DOHH2 (cell line): ENCODE results near the gene SYN1.

ENCODE experiments used
- H3F3A ChIP-seq: fragments of 200-600 bp; sonication (generic), shearing (Covaris generic); 2 replicates; pipeline ENCODE4 v1.6.0; 2016; ENCODE audit warnings: antibody characterized with exemption, mild to moderate bottlenecking; ENCODE audit not compliant: control insufficient read depth, insufficient read depth
- H3K27ac ChIP-seq: fragments of 200-600 bp; sonication (generic); 2 replicates; pipeline ENCODE4 v1.5.1; 2014; ENCODE audit warnings: low read depth, mild to moderate bottlenecking, low read length, moderate library complexity
- H3K27me3 ChIP-seq: fragments of 200-600 bp; sonication (generic); 2 replicates; pipeline ENCODE4 v1.6.1; 2014; ENCODE audit warnings: mild to moderate bottlenecking, low read length, mixed read lengths; ENCODE audit not compliant: control insufficient read depth
- H3K36me3 ChIP-seq: fragments of 200-600 bp; sonication (generic); 2 replicates; pipeline ENCODE4 v1.6.1; 2014; ENCODE audit warnings: mild to moderate bottlenecking, low read length, moderate library complexity, mixed read lengths; ENCODE audit not compliant: control insufficient read depth
- H3K4me1 ChIP-seq: fragments of 200-600 bp; sonication (generic); 2 replicates; pipeline ENCODE4 v1.6.1; 2014; ENCODE audit warnings: mild to moderate bottlenecking, low read length, mixed read lengths; ENCODE audit not compliant: control insufficient read depth
- H3K4me2 ChIP-seq: fragments of 200-600 bp; sonication (generic); 2 replicates; pipeline ENCODE4 v1.6.0; 2014; ENCODE audit warnings: mild to moderate bottlenecking, low read length, moderate library complexity
- H3K4me3 ChIP-seq: fragments of 200-600 bp; sonication (generic); 2 replicates; pipeline ENCODE4 v1.5.1; 2014; ENCODE audit warnings: mild to moderate bottlenecking, low read length, mixed read lengths
- H3K79me2 ChIP-seq: fragments of 200-600 bp; sonication (generic); 2 replicates; pipeline ENCODE4 v1.6.1; 2014; ENCODE audit warnings: mild to moderate bottlenecking, low read length, mixed read lengths; ENCODE audit not compliant: control insufficient read depth
- H3K9me2 ChIP-seq: fragments of 200-600 bp; sonication (generic); replicated peaks from 2 replicates; pipeline ENCODE4 v1.6.1; 2014; ENCODE audit warnings: mild to moderate bottlenecking, low read length, mixed read lengths; ENCODE audit not compliant: control insufficient read depth
- H3K9me3 ChIP-seq: fragments of 200-600 bp; sonication (generic); 2 replicates; pipeline ENCODE4 v1.6.1; 2014; ENCODE audit warnings: antibody characterized with exemption, low read length, mixed read lengths; ENCODE audit not compliant: control insufficient read depth, insufficient read depth
- H4K20me1 ChIP-seq: fragments of 200-600 bp; sonication (generic); 2 replicates; pipeline ENCODE4 v1.6.0; 2014; ENCODE audit warnings: low read depth, mild to moderate bottlenecking, antibody characterized with exemption, low read length, moderate library complexity; ENCODE audit not compliant: control insufficient read depth, insufficient read depth
- CTCF ChIP-seq: fragments of 200-600 bp; sonication (generic); IDR thresholded peaks from one replicate; pipeline ENCODE4 v1.5.1; 2014; ENCODE audit warnings: antibody characterized with exemption, mild to moderate bottlenecking, low read depth, low read length; ENCODE audit not compliant: poor library complexity, severe bottlenecking
- EZH2phosphoT487 ChIP-seq: fragments of 200-600 bp; sonication (generic); IDR thresholded peaks from 2 replicates; pipeline ENCODE4 v1.6.1; 2017; ENCODE audit warnings: borderline replicate concordance, mild to moderate bottlenecking, antibody characterized with exemption, low read length, moderate library complexity, mixed read lengths

SYN1 gene

DNA sequence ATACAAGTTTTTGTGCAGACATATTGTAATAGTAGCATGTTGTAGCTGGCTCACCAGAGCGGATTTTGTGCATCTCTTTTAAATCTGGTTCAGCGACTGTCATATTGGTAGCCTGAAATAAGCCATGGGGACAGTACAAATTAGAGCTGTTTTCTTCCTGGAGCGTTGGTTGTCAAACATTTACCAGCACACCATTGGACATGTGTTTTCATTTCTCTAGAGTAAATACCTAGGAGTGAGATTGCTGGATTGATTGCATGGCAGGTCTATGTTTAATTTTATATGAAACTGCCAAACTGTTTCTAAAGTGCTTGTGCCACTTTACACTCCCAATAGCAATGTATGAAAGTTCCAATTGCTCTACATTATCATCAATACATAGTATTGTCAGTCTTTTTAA, 61.2 kb downstream of the SYN1 start:
- Histone ChIP-seq H3K27me3 (no peaks in the 10 kb centered on the region), H3K4me2 (no peak overlapping the region), H3K79me2 (peaks cover 27% of the 10 kb centered on the region), H3K4me3 (no peak overlapping the region), H3K9me2 (no peaks in the 10 kb centered on the region), H4K20me1 (no peaks in the 10 kb centered on the region), H3K27ac (no peak overlapping the region), H3K36me3 (peaks cover 10% of the 10 kb centered on the region), H3F3A (no peaks in the 10 kb centered on the region), H3K4me1 (peaks cover 31% of the 10 kb centered on the region), H3K9me3 (no peaks in the 10 kb centered on the region)
- TF ChIP-seq EZH2phosphoT487 (no peak), CTCF (no peak)

GRCh38 chrX:47556045-47556623, 63.5 kb downstream of the SYN1 start:
- H3K79me2 ChIP-seq = peaks cover 5% of the 10 kb centered on the region; the same call in 1 of the 2 replicates
- H3K4me3 ChIP-seq = peak overlapping the region; percentile 84
- peaks cover 23% of the 10 kb centered on the region for H3K4me1 ChIP-seq
- H3K9me3 ChIP-seq = no peaks in the 10 kb centered on the region
- no peaks in the 10 kb centered on the region for H3K36me3 ChIP-seq
- peak overlapping the region; percentile 71 for H3K4me2 ChIP-seq
- TF ChIP-seq EZH2phosphoT487 (no peak), CTCF (no peak)
- no peaks in the 10 kb centered on the region for H3K9me2 ChIP-seq
- H3K27me3 ChIP-seq = no peaks in the 10 kb centered on the region
- H4K20me1 ChIP-seq = no peaks in the 10 kb centered on the region
- H3K27ac ChIP-seq = 0 out of 2 replicates have a peak overlapping the region, but pooled peaks have one; percentile 9
- no peaks in the 10 kb centered on the region for H3F3A ChIP-seq

- H3K9me2 ChIP-seq = no peaks in the 10 kb centered on the region
- no peak overlapping the region for H3K27ac ChIP-seq
- H3K9me3 ChIP-seq = no peaks in the 10 kb centered on the region
- H3K4me2 ChIP-seq = no peak overlapping the region
- no peak overlapping the region for H3K4me3 ChIP-seq
- H3K27me3 ChIP-seq = no peaks in the 10 kb centered on the region
- no peaks in the 10 kb centered on the region for H3K79me2 ChIP-seq
- H3F3A ChIP-seq = no peaks in the 10 kb centered on the region
- peaks cover 6% of the 10 kb centered on the region for H3K4me1 ChIP-seq
- TF ChIP-seq CTCF = no peak
- no peak for TF ChIP-seq EZH2phosphoT487
- H4K20me1 ChIP-seq = no peaks in the 10 kb centered on the region
- no peaks in the 10 kb centered on the region for H3K36me3 ChIP-seq
Observed at GRCh38 chrX:47543496-47543895, 76.2 kb downstream of the SYN1 start.
